SJCRH30 (cell line): ENCODE results near the gene SGCG. TPM values are rescaled to one million over a fixed set of nuclear protein-coding genes. Genes with fewer than 3 reads are reported as not detected.
A peak's percentile ranks its signal among the peaks of the same experiment; 100 is the strongest.
"Not testable (repeated sequence)": the region's sequence is repeated elsewhere in the genome, so short reads cannot be mapped to it uniquely, and the experiment has no call there.

ENCODE experiments used
- DNase-seq, 2 experiments: peaks; one replicate each; pipeline ENCODE4 v3.0.0-alpha.2; 2015 to 2020
- H3K27ac ChIP-seq: fragments of 250-450 bp; sonication (Bioruptor Pico); 2 replicates; pipeline ENCODE4 v1.5.1; 2020; ENCODE audit warnings: mild to moderate bottlenecking, moderate library complexity
- H3K27me3 ChIP-seq: fragments of 250-450 bp; sonication (Bioruptor Pico); 2 replicates; pipeline ENCODE4 v1.5.1; 2020; ENCODE audit warnings: mild to moderate bottlenecking, moderate library complexity
- H3K36me3 ChIP-seq: fragments of 250-450 bp; sonication (Bioruptor Pico); 2 replicates; pipeline ENCODE4 v1.5.1; 2020; ENCODE audit warnings: mild to moderate bottlenecking, moderate library complexity
- H3K4me1 ChIP-seq: fragments of 250-450 bp; sonication (Bioruptor Pico); 2 replicates; pipeline ENCODE4 v1.5.1; 2020; ENCODE audit warnings: mild to moderate bottlenecking, moderate library complexity
- H3K4me3 ChIP-seq: fragments of 250-450 bp; sonication (Bioruptor Pico); 2 replicates; pipeline ENCODE4 v1.5.1; 2020; ENCODE audit warnings: mild to moderate bottlenecking, moderate library complexity
- H3K9me3 ChIP-seq: fragments of 250-450 bp; sonication (Bioruptor Pico); replicated peaks from 2 replicates; pipeline ENCODE4 v1.5.1; 2020; ENCODE audit warnings: mild to moderate bottlenecking, moderate library complexity
- total RNA-seq: library from RNA; depleted of rRNA; stranded (reverse); fragments of >200 nt; shearing (Covaris generic); gene quantifications from 2 replicates; pipeline ENCODE4 v1.2.3, GENCODE V29; 2014

The SGCG gene
- total RNA-seq, 1 experiment from 2014 or later: 0.14 TPM

GRCh38 chr13:23175920-23176319 is 4.9 kb upstream of the SGCG start:
- DNase-seq: no peak
- Histone ChIP-seq H3K4me1 (peaks cover 19% of the 10 kb centered on the region), H3K27ac (no peak overlapping the region), H3K9me3 (no peaks in the 10 kb centered on the region), H3K4me3 (no peak overlapping the region), H3K36me3 (no peaks in the 10 kb centered on the region), H3K27me3 (0 out of 2 replicates have a peak, but pooled peaks cover 3% of the 10 kb centered on the region)

- peaks cover 29% of the 10 kb centered on the region for H3K4me1 ChIP-seq
- no peak for DNase-seq
- H3K4me3 ChIP-seq: no peak overlapping the region
- no peak overlapping the region for H3K27ac ChIP-seq
- no peaks in the 10 kb centered on the region for H3K9me3 ChIP-seq
- no peaks in the 10 kb centered on the region for H3K36me3 ChIP-seq
- no peaks in the 10 kb centered on the region for H3K27me3 ChIP-seq
Observed at GRCh38 chr13:23182142-23182541, 1.4 kb downstream of the SGCG start.

- H3K36me3 ChIP-seq: no peaks in the 10 kb centered on the region
- H3K9me3 ChIP-seq: no peaks in the 10 kb centered on the region
- no peak overlapping the region for H3K4me3 ChIP-seq
- H3K27ac ChIP-seq: no peak overlapping the region
- peaks cover 29% of the 10 kb centered on the region for H3K4me1 ChIP-seq
- DNase-seq: no peak
- H3K27me3 ChIP-seq: no peaks in the 10 kb centered on the region
Observed at GRCh38 chr13:23183292-23183691, 2.5 kb downstream of the SGCG start.

GRCh38 chr13:23185542-23185941 is 4.8 kb downstream of the SGCG start:
- Histone ChIP-seq H3K27me3 (no peaks in the 10 kb centered on the region), H3K36me3 (no peaks in the 10 kb centered on the region), H3K4me1 (peaks cover 13% of the 10 kb centered on the region), H3K27ac (no peak overlapping the region), H3K4me3 (no peak overlapping the region), H3K9me3 (no peaks in the 10 kb centered on the region)
- no peak for DNase-seq

- no peak overlapping the region for H3K27ac ChIP-seq
- no peaks in the 10 kb centered on the region for H3K36me3 ChIP-seq
- H3K4me3 ChIP-seq: no peak overlapping the region
- no peaks in the 10 kb centered on the region; the same call in 1 of the 2 replicates for H3K9me3 ChIP-seq
- H3K27me3 ChIP-seq: no peaks in the 10 kb centered on the region
- no peaks in the 10 kb centered on the region for H3K4me1 ChIP-seq
- no peak for DNase-seq
Observed at GRCh38 chr13:23201870-23202269, 21.1 kb downstream of the SGCG start.

- no peaks in the 10 kb centered on the region for H3K36me3 ChIP-seq
- H3K27ac ChIP-seq: no peak overlapping the region
- no peaks in the 10 kb centered on the region for H3K27me3 ChIP-seq
- no peaks in the 10 kb centered on the region for H3K4me1 ChIP-seq
- DNase-seq: no peak
- no peak overlapping the region for H3K4me3 ChIP-seq
- no peaks in the 10 kb centered on the region; the same call in 1 of the 2 replicates for H3K9me3 ChIP-seq
Observed at GRCh38 chr13:23202383-23202782, 21.6 kb downstream of the SGCG start.

- no peaks in the 10 kb centered on the region for H3K36me3 ChIP-seq
- no peak overlapping the region for H3K4me3 ChIP-seq
- H3K27me3 ChIP-seq: no peaks in the 10 kb centered on the region
- H3K4me1 ChIP-seq: no peaks in the 10 kb centered on the region
- no peaks in the 10 kb centered on the region; the same call in 1 of the 2 replicates for H3K9me3 ChIP-seq
- no peak overlapping the region for H3K27ac ChIP-seq
- DNase-seq: no peak
Observed at GRCh38 chr13:23203516-23203915, 22.7 kb downstream of the SGCG start.

GRCh38 chr13:23205807-23206206 is 25.0 kb downstream of the SGCG start:
- no peaks in the 10 kb centered on the region for H3K27me3 ChIP-seq
- H3K27ac ChIP-seq: no peak overlapping the region
- no peaks in the 10 kb centered on the region for H3K4me1 ChIP-seq
- no peak for DNase-seq
- H3K9me3 ChIP-seq: no peaks in the 10 kb centered on the region; the same call in 1 of the 2 replicates
- H3K36me3 ChIP-seq: no peaks in the 10 kb centered on the region
- no peak overlapping the region for H3K4me3 ChIP-seq

GRCh38 chr13:23212671-23213070 is 31.9 kb downstream of the SGCG start:
- H3K36me3 ChIP-seq: no peaks in the 10 kb centered on the region
- peak in 1 of 2 experiments; percentile 22 for DNase-seq
- H3K9me3 ChIP-seq: no peaks in the 10 kb centered on the region
- no peak overlapping the region for H3K4me3 ChIP-seq
- no peak overlapping the region for H3K27ac ChIP-seq
- H3K4me1 ChIP-seq: no peaks in the 10 kb centered on the region
- H3K27me3 ChIP-seq: no peaks in the 10 kb centered on the region; the same call in 1 of the 2 replicates

GRCh38 chr13:23231241-23231640 is 50.5 kb downstream of the SGCG start:
- Histone ChIP-seq H3K4me3 (no peak overlapping the region), H3K9me3 (no peaks in the 10 kb centered on the region), H3K36me3 (no peaks in the 10 kb centered on the region), H3K4me1 (no peaks in the 10 kb centered on the region), H3K27ac (no peak overlapping the region), H3K27me3 (no peaks in the 10 kb centered on the region)
- no peak for DNase-seq

GRCh38 chr13:23235994-23236393 is 55.2 kb downstream of the SGCG start:
- Histone ChIP-seq H3K27ac (no peak overlapping the region), H3K27me3 (no peaks in the 10 kb centered on the region), H3K9me3 (no peaks in the 10 kb centered on the region), H3K4me1 (no peaks in the 10 kb centered on the region), H3K4me3 (no peak overlapping the region), H3K36me3 (no peaks in the 10 kb centered on the region)
- no peak for DNase-seq

- Histone ChIP-seq H3K4me1 (no peaks in the 10 kb centered on the region; the same call in 1 of the 2 replicates), H3K27me3 (no peaks in the 10 kb centered on the region), H3K36me3 (no peaks in the 10 kb centered on the region), H3K27ac (no peak overlapping the region), H3K4me3 (no peak overlapping the region), H3K9me3 (0 out of 2 replicates have a peak, but pooled peaks cover 2% of the 10 kb centered on the region)
- DNase-seq: peak; percentile 21 to 41
Observed at GRCh38 chr13:23243066-23243465, 62.3 kb downstream of the SGCG start.

GRCh38 chr13:23248410-23248809 is 67.6 kb downstream of the SGCG start:
- H3K36me3 ChIP-seq, DNase-seq, H3K27me3 ChIP-seq, H3K4me3 ChIP-seq, H3K4me1 ChIP-seq, H3K27ac ChIP-seq, H3K9me3 ChIP-seq: not testable (repeated sequence)

GRCh38 chr13:23254506-23254905 is 73.7 kb downstream of the SGCG start:
- H3K4me1 ChIP-seq: no peaks in the 10 kb centered on the region
- no peaks in the 10 kb centered on the region for H3K27me3 ChIP-seq
- H3K4me3 ChIP-seq: no peak overlapping the region
- no peak overlapping the region for H3K27ac ChIP-seq
- no peaks in the 10 kb centered on the region for H3K9me3 ChIP-seq
- no peaks in the 10 kb centered on the region for H3K36me3 ChIP-seq
- no peak for DNase-seq

- no peak overlapping the region for H3K4me3 ChIP-seq
- no peak overlapping the region for H3K27ac ChIP-seq
- no peaks in the 10 kb centered on the region for H3K9me3 ChIP-seq
- no peak for DNase-seq
- no peaks in the 10 kb centered on the region for H3K36me3 ChIP-seq
- H3K4me1 ChIP-seq: no peaks in the 10 kb centered on the region
- no peaks in the 10 kb centered on the region for H3K27me3 ChIP-seq
Observed at GRCh38 chr13:23267571-23267970, 86.8 kb downstream of the SGCG start.

GRCh38 chr13:23268441-23268840 is 87.7 kb downstream of the SGCG start:
- Histone ChIP-seq H3K4me3 (no peak overlapping the region), H3K27ac (no peak overlapping the region), H3K9me3 (no peaks in the 10 kb centered on the region), H3K27me3 (no peaks in the 10 kb centered on the region), H3K4me1 (no peaks in the 10 kb centered on the region), H3K36me3 (no peaks in the 10 kb centered on the region)
- DNase-seq: no peak
